Measurements from ENCODE around the gene CLEC2B.

Gene CLEC2B

GRCh38 chr12:9869307-9870161 lies at the start of gene CLEC2B:
Gene CLEC2B (minus strand): TSS chr12:9869354.
- TF ChIP-seq CTCF (conservative IDR thresholded peaks at IDR 0.05), result no peak
- TF ChIP-seq ZFX (IDR thresholded peaks at IDR 0.05), result no peak
- no peak within 1 kb of the TSS for H3K27ac ChIP-seq

- TF ChIP-seq CTCF (conservative IDR thresholded peaks at IDR 0.05) (no peak), ZFX (IDR thresholded peaks at IDR 0.05) (no peak)
- no peak overlapping the region for H3K27ac ChIP-seq
Observed at GRCh38 chr12:9911708-9912107, 42.6 kb upstream of the CLEC2B start.

- H3K27ac ChIP-seq, result no peak overlapping the region
- no peak for TF ChIP-seq ZFX (IDR thresholded peaks at IDR 0.05)
- no peak for TF ChIP-seq CTCF (conservative IDR thresholded peaks at IDR 0.05)
Observed at GRCh38 chr12:9910716-9911421, 41.7 kb upstream of the CLEC2B start.

GRCh38 chr12:9909724-9910123 lies 40.6 kb upstream of the CLEC2B start:
- H3K27ac ChIP-seq, result no peak overlapping the region
- TF ChIP-seq ZFX (IDR thresholded peaks at IDR 0.05) (no peak), CTCF (conservative IDR thresholded peaks at IDR 0.05) (no peak)

- no peak overlapping the region for H3K27ac ChIP-seq
- TF ChIP-seq CTCF (conservative IDR thresholded peaks at IDR 0.05), result no peak
- no peak for TF ChIP-seq ZFX (IDR thresholded peaks at IDR 0.05)
Observed at GRCh38 chr12:9908350-9908749, 39.2 kb upstream of the CLEC2B start.

GRCh38 chr12:9907769-9908168 lies 38.6 kb upstream of the CLEC2B start:
- H3K27ac ChIP-seq, result no peak overlapping the region
- TF ChIP-seq ZFX (IDR thresholded peaks at IDR 0.05) (no peak), CTCF (conservative IDR thresholded peaks at IDR 0.05) (no peak)

- no peak overlapping the region for H3K27ac ChIP-seq
- TF ChIP-seq ZFX (IDR thresholded peaks at IDR 0.05) (no peak), CTCF (conservative IDR thresholded peaks at IDR 0.05) (no peak)
Observed at GRCh38 chr12:9906873-9907272, 37.7 kb upstream of the CLEC2B start.

All from C4-2B (cell line).